CD14-positive monocyte (primary cell): ENCODE results near the gene EXOSC5. TPM values are rescaled to one million over a fixed set of nuclear protein-coding genes. Genes with fewer than 3 reads are reported as not detected.

ENCODE experiments used
- DNase-seq, 3 donors: peaks; one replicate each; pipeline ENCODE4 v3.0.0-alpha.2; 2011 to 2022
- H2AFZ ChIP-seq: 2 replicates; pipeline ENCODE4 v1.6.0; 2012; ENCODE audit warnings: mild to moderate bottlenecking, low read depth, low read length, inconsistent platforms; ENCODE audit not compliant: insufficient read depth, poor library complexity, severe bottlenecking
- H3K27ac ChIP-seq, 2 donors: 1 replicate in 1 of 2; 2 replicates in 1 of 2; pipeline ENCODE4 v1.5.1; 2012 to 2013; ENCODE audit warnings: low read length in 2 of 2, control low read depth in 1 of 2, inconsistent platforms in 1 of 2, low read depth in 1 of 2, mild to moderate bottlenecking in 1 of 2
- H3K27me3 ChIP-seq, 2 donors: one replicate each; pipeline versions ENCODE4 v1.6.0 to v1.6.1; 2011 to 2013; ENCODE audit warnings: low read length in 2 of 2; ENCODE audit not compliant: control insufficient read depth in 2 of 2, insufficient read depth in 2 of 2
- H3K36me3 ChIP-seq, 2 donors: replicated peaks in 1 of 2; 1 replicate in 1 of 2; 2 replicates in 1 of 2; pipeline versions ENCODE4 v1.5.1 to v1.6.1; 2012 to 2013; ENCODE audit warnings: low read length in 2 of 2, control low read depth in 1 of 2, inconsistent platforms in 1 of 2, mild to moderate bottlenecking in 1 of 2; ENCODE audit not compliant: insufficient read depth in 2 of 2, control insufficient read depth in 1 of 2
- H3K4me1 ChIP-seq, 2 donors: 1 replicate in 1 of 2; 2 replicates in 1 of 2; pipeline versions ENCODE4 v1.5.1 to v1.6.1; 2012 to 2013; ENCODE audit warnings: low read length in 2 of 2, control low read depth in 1 of 2, inconsistent platforms in 1 of 2, mild to moderate bottlenecking in 1 of 2, moderate library complexity in 1 of 2; ENCODE audit not compliant: insufficient read depth in 2 of 2, control insufficient read depth in 1 of 2
- H3K4me2 ChIP-seq: replicated peaks from 2 replicates; pipeline ENCODE3; 2012; ENCODE audit warnings: low read length, moderate library complexity, mild to moderate bottlenecking; ENCODE audit not compliant: poor library complexity, severe bottlenecking; ENCODE audit errors: extremely low read depth
- H3K4me3 ChIP-seq, 3 experiments: fragments of 200-600 bp in 1 of 3; sonication (generic) in 1 of 3; replicated peaks in 1 of 3; 1 replicate in 2 of 3; 2 replicates in 1 of 3; pipeline ENCODE4 v1.5.1; 2011 to 2013; ENCODE audit warnings: low read length in 3 of 3, mild to moderate bottlenecking in 3 of 3, control low read depth in 2 of 3, low read depth in 2 of 3, inconsistent platforms in 1 of 3, moderate library complexity in 1 of 3
- H3K79me2 ChIP-seq: 2 replicates; pipeline ENCODE4 v1.6.0; 2012; ENCODE audit warnings: mild to moderate bottlenecking, control low read depth, inconsistent platforms, low read length, moderate library complexity; ENCODE audit not compliant: insufficient read depth
- H3K9ac ChIP-seq: 2 replicates; pipeline ENCODE4 v1.6.0; 2017; ENCODE audit warnings: low read length, mild to moderate bottlenecking; ENCODE audit not compliant: insufficient read depth, poor library complexity, severe bottlenecking
- H3K9me3 ChIP-seq, 2 donors: replicated peaks in 1 of 2; 1 replicate in 1 of 2; 2 replicates in 1 of 2; pipeline versions ENCODE4 v1.5.1 to v1.6.1; 2012 to 2013; ENCODE audit warnings: low read length in 2 of 2, control low read depth in 1 of 2; ENCODE audit not compliant: control insufficient read depth in 1 of 2, insufficient read depth in 1 of 2
- H4K20me1 ChIP-seq: 2 replicates; pipeline ENCODE4 v1.6.0; 2012; ENCODE audit warnings: mild to moderate bottlenecking, low read length, control low read depth, moderate library complexity; ENCODE audit not compliant: insufficient read depth
- H3K27ac Mint-ChIP-seq, 7 donors: one replicate each; pipeline ENCODE4 v1.8.0; 2020; ENCODE audit warnings: mild to moderate bottlenecking in 7 of 7, mixed read lengths in 7 of 7, moderate library complexity in 6 of 7, inconsistent platforms in 2 of 7
- H3K27me3 Mint-ChIP-seq, 3 donors: one replicate each; pipeline ENCODE4 v1.8.0; 2021 to 2022; ENCODE audit warnings: low read depth in 3 of 3, mild to moderate bottlenecking in 3 of 3, mixed read lengths in 3 of 3, moderate library complexity in 3 of 3, inconsistent platforms in 1 of 3
- H3K36me3 Mint-ChIP-seq, 2 donors: one replicate each; pipeline ENCODE4 v1.8.0; 2020; ENCODE audit warnings: mixed read lengths in 2 of 2, inconsistent platforms in 1 of 2, mild to moderate bottlenecking in 1 of 2
- H3K4me1 Mint-ChIP-seq: one replicate; pipeline ENCODE4 v1.8.0; 2020; ENCODE audit warnings: mild to moderate bottlenecking, mixed read lengths
- H3K4me3 Mint-ChIP-seq, 2 donors: one replicate each; pipeline ENCODE4 v1.8.0; 2020; ENCODE audit warnings: mild to moderate bottlenecking in 2 of 2, mixed read lengths in 2 of 2, moderate library complexity in 1 of 2
- H3K9me3 Mint-ChIP-seq, 7 donors: one replicate each; pipeline ENCODE4 v1.8.0; 2020 to 2022; ENCODE audit warnings: mixed read lengths in 7 of 7, mild to moderate bottlenecking in 6 of 7, moderate library complexity in 6 of 7, inconsistent platforms in 2 of 7
- WGBS: methylation state at CpG from one replicate; pipeline ENCODE4 v1.1.5; 2013; ENCODE audit warnings: missing lambda C conversion rate; ENCODE audit not compliant: insufficient coverage; 5-methylcytosine and 5-hydroxymethylcytosine counted together
- intact Hi-C, 2 donors: fragments of 100-400 bp; cut with micrococcal nuclease; formaldehyde crosslinking; loops; one replicate each; pipeline versions ENCODE4 v1.15.0 to v1.15.1; 2023
- polyA plus RNA-seq, 3 donors: library from polyadenylated mRNA; depleted of rRNA in 1 of 3; unstranded in 2 of 3; stranded (reverse) in 1 of 3; fragments of 300-500 nt in 2 of 3; fragments of >200 nt in 1 of 3; fragmentation: Illumina TruSeq in 2 of 3; gene quantifications; 1 replicate in 2 of 3; 2 replicates in 1 of 3; pipeline ENCODE4 v1.2.3, GENCODE V29; 2012 to 2021
- TF ChIP-seq, protein P1 (sequence below): fragments of 200-600 bp; IDR thresholded peaks from one replicate; pipeline ENCODE4 v1.8.0; 2022; ENCODE audit warnings: antibody characterized with exemption, mild to moderate bottlenecking

The EXOSC5 gene
- polyA plus RNA-seq, 3 donors: 24.0 to 58.7 (median 40.5) TPM

DNA sequence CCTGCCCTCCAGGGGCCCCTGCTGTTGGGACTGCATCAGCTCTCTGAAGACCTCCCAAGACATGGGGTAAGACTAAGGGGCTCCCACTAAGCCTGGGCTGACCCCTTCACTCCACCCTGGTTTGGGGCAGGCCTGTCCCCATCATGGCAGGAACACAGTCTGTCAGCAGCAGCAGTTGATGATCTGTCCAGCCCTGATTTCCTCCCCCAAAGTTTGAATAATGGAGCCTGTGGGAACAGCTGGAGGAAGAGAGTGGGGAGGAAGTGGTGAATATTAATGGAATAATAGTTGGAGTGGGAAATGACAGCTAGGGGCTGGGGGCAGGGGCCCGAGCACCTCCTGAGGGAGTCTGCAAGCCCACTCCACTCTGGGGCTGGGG lies 31.3 kb upstream of the EXOSC5 start:
- peaks cover 69% of the 10 kb centered on the region for H3K79me2 ChIP-seq
- H3K4me2 ChIP-seq: peak overlapping the region; percentile 87
- peaks cover 60 to 67% of the 10 kb centered on the region in 2 donors for H3K4me1 ChIP-seq
- H3K9me3 ChIP-seq: no peaks in the 10 kb centered on the region
- Mint-ChIP-seq H3K27ac (peak overlapping the region in 6 of 7 donors; percentile 39 to 97 (median 90)), H3K4me1 (peaks cover 56% of the 10 kb centered on the region), H3K9me3 (no peaks in the 10 kb centered on the region), H3K4me3 (peak overlapping the region; percentile 94 to 98), H3K27me3 (peaks cover 0 to 1% (median 0%) of the 10 kb centered on the region in 3 donors), H3K36me3 (peaks cover 34 to 55% of the 10 kb centered on the region in 2 donors)
- TF ChIP-seq, protein P1, sequence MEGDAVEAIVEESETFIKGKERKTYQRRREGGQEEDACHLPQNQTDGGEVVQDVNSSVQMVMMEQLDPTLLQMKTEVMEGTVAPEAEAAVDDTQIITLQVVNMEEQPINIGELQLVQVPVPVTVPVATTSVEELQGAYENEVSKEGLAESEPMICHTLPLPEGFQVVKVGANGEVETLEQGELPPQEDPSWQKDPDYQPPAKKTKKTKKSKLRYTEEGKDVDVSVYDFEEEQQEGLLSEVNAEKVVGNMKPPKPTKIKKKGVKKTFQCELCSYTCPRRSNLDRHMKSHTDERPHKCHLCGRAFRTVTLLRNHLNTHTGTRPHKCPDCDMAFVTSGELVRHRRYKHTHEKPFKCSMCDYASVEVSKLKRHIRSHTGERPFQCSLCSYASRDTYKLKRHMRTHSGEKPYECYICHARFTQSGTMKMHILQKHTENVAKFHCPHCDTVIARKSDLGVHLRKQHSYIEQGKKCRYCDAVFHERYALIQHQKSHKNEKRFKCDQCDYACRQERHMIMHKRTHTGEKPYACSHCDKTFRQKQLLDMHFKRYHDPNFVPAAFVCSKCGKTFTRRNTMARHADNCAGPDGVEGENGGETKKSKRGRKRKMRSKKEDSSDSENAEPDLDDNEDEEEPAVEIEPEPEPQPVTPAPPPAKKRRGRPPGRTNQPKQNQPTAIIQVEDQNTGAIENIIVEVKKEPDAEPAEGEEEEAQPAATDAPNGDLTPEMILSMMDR: no peak
- no peak for DNase-seq
- peak overlapping the region; percentile 71 for H3K9ac ChIP-seq
- no peaks in the 10 kb centered on the region for H3K27me3 ChIP-seq
- H3K36me3 ChIP-seq: peaks cover 37 to 41% of the 10 kb centered on the region in 2 donors
- no peak overlapping the region for H2AFZ ChIP-seq
- H4K20me1 ChIP-seq: peaks cover 34% of the 10 kb centered on the region
- intact Hi-C loops: loop anchor here in 1 of 2 donors (10.0 kb wide), 1 partner anchor 54 kb away; the partner anchor contains the start of gene TMEM91
- peak overlapping the region; percentile 73 to 77 for H3K27ac ChIP-seq
- peak overlapping the region; percentile 61 to 85 (median 75) for H3K4me3 ChIP-seq
- WGBS: 0% methylated on average over 1 of the region's 1 CpG

DNA sequence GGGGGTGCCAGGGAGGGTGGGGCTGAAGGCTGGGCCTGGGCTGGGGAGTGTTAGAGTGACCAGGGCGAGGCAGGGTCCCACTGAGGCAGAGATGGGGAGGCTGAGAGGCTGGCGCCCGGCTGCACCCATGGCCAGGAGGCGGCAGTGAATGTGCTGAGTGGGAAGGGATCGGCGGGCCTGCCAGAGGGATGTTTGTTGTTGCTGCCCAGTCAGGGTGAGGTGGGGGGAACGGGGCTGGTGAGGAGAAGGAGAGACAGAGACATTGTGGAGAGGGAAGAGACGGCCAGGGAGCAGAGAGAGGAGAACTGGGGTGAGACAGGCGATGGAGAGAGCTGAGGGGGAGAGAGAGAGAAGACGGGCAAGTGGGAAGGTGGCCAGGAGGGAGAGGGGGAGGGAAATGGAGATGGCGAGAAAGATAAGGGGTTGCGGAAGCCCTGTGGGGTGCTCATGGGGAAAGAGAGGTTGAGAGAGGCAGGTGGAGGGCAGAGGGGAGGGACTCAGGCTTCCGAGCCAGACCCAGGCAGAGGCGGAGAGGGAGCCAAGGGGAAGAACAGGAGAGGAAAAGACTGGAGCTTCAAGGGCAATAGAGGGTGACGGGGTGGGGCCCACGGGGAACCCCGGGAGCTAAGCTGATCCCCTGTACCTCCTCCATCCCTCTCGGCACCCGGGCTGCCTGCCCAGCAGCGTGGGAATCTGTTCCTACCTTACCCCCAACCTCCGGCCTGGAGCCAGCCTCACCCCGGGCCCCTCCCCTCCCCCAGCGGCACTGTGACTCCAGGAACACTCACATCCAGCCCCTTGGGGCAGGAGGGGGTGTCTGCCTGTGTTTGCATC lies 30.7 kb upstream of the EXOSC5 start:
- Mint-ChIP-seq H3K9me3 (no peaks in the 10 kb centered on the region), H3K4me1 (peaks cover 57% of the 10 kb centered on the region), H3K27me3 (peaks cover 0 to 1% (median 0%) of the 10 kb centered on the region in 3 donors), H3K27ac (peak overlapping the region; percentile 86 to 97 (median 91)), H3K36me3 (peaks cover 34 to 55% of the 10 kb centered on the region in 2 donors), H3K4me3 (peak overlapping the region; percentile 94 to 98)
- Histone ChIP-seq H3K9ac (peak overlapping the region; percentile 71), H3K36me3 (peaks cover 41 to 43% of the 10 kb centered on the region in 2 donors), H3K27me3 (no peaks in the 10 kb centered on the region), H3K4me1 (peaks cover 64 to 72% of the 10 kb centered on the region in 2 donors), H3K9me3 (no peaks in the 10 kb centered on the region), H3K4me2 (peak overlapping the region; percentile 87), H4K20me1 (peaks cover 36% of the 10 kb centered on the region), H2AFZ (peak overlapping the region; percentile 77), H3K79me2 (peaks cover 69% of the 10 kb centered on the region), H3K4me3 (peak overlapping the region; percentile 61 to 85 (median 75)), H3K27ac (peak overlapping the region; percentile 73 to 77)
- intact Hi-C loops: loop anchor here in 1 of 2 donors (10.0 kb wide), 1 partner anchor 53 kb away; the partner anchor contains the start of gene TMEM91
- WGBS: 0% methylated on average over 14 of the region's 23 CpGs
- TF ChIP-seq, protein P1: no peak
- DNase-seq: peak in 2 of 3 donors; percentile 34 to 35
